Stimulated activated naive CD8-positive, alpha-beta T cell treated with anti-CD3 and anti-CD28 coated beads, Interleukin-15, Interleukin-2, amounts not matched to agents 100 ng/mL and 50 ng/mL, for 24 hours (primary cell): Measurements from ENCODE around the gene CHL1.

Experiments used
- H3K27ac Mint-ChIP-seq: one replicate; pipeline ENCODE4 v1.8.0; 2021; ENCODE audit warnings: mild to moderate bottlenecking, mixed read lengths
- H3K27me3 Mint-ChIP-seq: one replicate; pipeline ENCODE4 v1.8.0; 2021; ENCODE audit warnings: mixed read lengths
- H3K36me3 Mint-ChIP-seq: one replicate; pipeline ENCODE4 v1.8.0; 2021; ENCODE audit warnings: low read depth, mixed read lengths
- H3K4me1 Mint-ChIP-seq: one replicate; pipeline ENCODE4 v1.8.0; 2021; ENCODE audit warnings: low read depth, mixed read lengths
- H3K4me3 Mint-ChIP-seq: one replicate; pipeline ENCODE4 v1.8.0; 2021; ENCODE audit warnings: mild to moderate bottlenecking, mixed read lengths
- H3K9me3 Mint-ChIP-seq: one replicate; pipeline ENCODE4 v1.8.0; 2021; ENCODE audit warnings: mixed read lengths

CHL1 gene

GRCh38 chr3:288417-288816 is 91.9 kb downstream of the CHL1 start:
- Mint-ChIP-seq H3K27me3 (no peaks in the 10 kb centered on the region), H3K36me3 (no peaks in the 10 kb centered on the region), H3K4me3 (no peak overlapping the region), H3K27ac (no peak overlapping the region), H3K4me1 (no peaks in the 10 kb centered on the region), H3K9me3 (peaks cover 3% of the 10 kb centered on the region)

GRCh38 chr3:291028-291427 is 94.5 kb downstream of the CHL1 start:
- Mint-ChIP-seq H3K27ac (no peak overlapping the region), H3K27me3 (no peaks in the 10 kb centered on the region), H3K4me3 (no peak overlapping the region), H3K4me1 (no peaks in the 10 kb centered on the region), H3K36me3 (no peaks in the 10 kb centered on the region), H3K9me3 (peaks cover 6% of the 10 kb centered on the region)

- H3K36me3 Mint-ChIP-seq, result no peaks in the 10 kb centered on the region
- no peak overlapping the region for H3K27ac Mint-ChIP-seq
- H3K4me1 Mint-ChIP-seq, result no peaks in the 10 kb centered on the region
- no peak overlapping the region for H3K4me3 Mint-ChIP-seq
- H3K27me3 Mint-ChIP-seq, result no peaks in the 10 kb centered on the region
- H3K9me3 Mint-ChIP-seq, result peaks cover 6% of the 10 kb centered on the region
Measured at GRCh38 chr3:291646-292436, 95.3 kb downstream of the CHL1 start.

GRCh38 chr3:294096-294495 is 97.5 kb downstream of the CHL1 start:
- Mint-ChIP-seq H3K27me3 (no peaks in the 10 kb centered on the region), H3K4me1 (peaks cover 4% of the 10 kb centered on the region), H3K4me3 (no peak overlapping the region), H3K9me3 (peaks cover 6% of the 10 kb centered on the region), H3K36me3 (no peaks in the 10 kb centered on the region), H3K27ac (no peak overlapping the region)

- Mint-ChIP-seq H3K36me3 (no peaks in the 10 kb centered on the region), H3K27ac (no peak overlapping the region), H3K9me3 (peaks cover 6% of the 10 kb centered on the region), H3K4me1 (peaks cover 4% of the 10 kb centered on the region), H3K4me3 (no peak overlapping the region), H3K27me3 (no peaks in the 10 kb centered on the region)
Measured at GRCh38 chr3:294581-294980, 98.0 kb downstream of the CHL1 start.

GRCh38 chr3:295166-295565 is 98.6 kb downstream of the CHL1 start:
- H3K4me3 Mint-ChIP-seq, result no peak overlapping the region
- no peaks in the 10 kb centered on the region for H3K27me3 Mint-ChIP-seq
- no peaks in the 10 kb centered on the region for H3K36me3 Mint-ChIP-seq
- peaks cover 6% of the 10 kb centered on the region for H3K9me3 Mint-ChIP-seq
- peaks cover 4% of the 10 kb centered on the region for H3K4me1 Mint-ChIP-seq
- no peak overlapping the region for H3K27ac Mint-ChIP-seq

GRCh38 chr3:297585-297984 is 101.0 kb downstream of the CHL1 start:
- Mint-ChIP-seq H3K36me3 (no peaks in the 10 kb centered on the region), H3K4me3 (no peak overlapping the region), H3K9me3 (peaks cover 6% of the 10 kb centered on the region), H3K4me1 (peaks cover 4% of the 10 kb centered on the region), H3K27me3 (no peaks in the 10 kb centered on the region), H3K27ac (no peak overlapping the region)

- H3K4me1 Mint-ChIP-seq, result peaks cover 4% of the 10 kb centered on the region
- H3K36me3 Mint-ChIP-seq, result no peaks in the 10 kb centered on the region
- H3K27ac Mint-ChIP-seq, result no peak overlapping the region
- peaks cover 2% of the 10 kb centered on the region for H3K27me3 Mint-ChIP-seq
- no peak overlapping the region for H3K4me3 Mint-ChIP-seq
- peaks cover 6% of the 10 kb centered on the region for H3K9me3 Mint-ChIP-seq
Measured at GRCh38 chr3:299590-300301, 103.2 kb downstream of the CHL1 start.

- H3K27me3 Mint-ChIP-seq, result peaks cover 9% of the 10 kb centered on the region
- no peaks in the 10 kb centered on the region for H3K4me1 Mint-ChIP-seq
- H3K9me3 Mint-ChIP-seq, result no peaks in the 10 kb centered on the region
- H3K27ac Mint-ChIP-seq, result no peak overlapping the region
- H3K4me3 Mint-ChIP-seq, result no peak overlapping the region
- H3K36me3 Mint-ChIP-seq, result no peaks in the 10 kb centered on the region
Measured at GRCh38 chr3:307182-307581, 110.6 kb downstream of the CHL1 start.

GRCh38 chr3:308597-309321 is 112.2 kb downstream of the CHL1 start:
- Mint-ChIP-seq H3K9me3 (no peaks in the 10 kb centered on the region), H3K27ac (no peak overlapping the region), H3K4me1 (no peaks in the 10 kb centered on the region), H3K27me3 (peaks cover 9% of the 10 kb centered on the region), H3K36me3 (no peaks in the 10 kb centered on the region), H3K4me3 (no peak overlapping the region)

- Mint-ChIP-seq H3K4me3 (no peak overlapping the region), H3K9me3 (no peaks in the 10 kb centered on the region), H3K27me3 (peaks cover 5% of the 10 kb centered on the region), H3K27ac (no peak overlapping the region), H3K36me3 (no peaks in the 10 kb centered on the region), H3K4me1 (no peaks in the 10 kb centered on the region)
Measured at GRCh38 chr3:312160-312733, 115.7 kb downstream of the CHL1 start.

GRCh38 chr3:312911-313310 is 116.3 kb downstream of the CHL1 start:
- no peak overlapping the region for H3K4me3 Mint-ChIP-seq
- H3K9me3 Mint-ChIP-seq, result no peaks in the 10 kb centered on the region
- peaks cover 5% of the 10 kb centered on the region for H3K27me3 Mint-ChIP-seq
- no peak overlapping the region for H3K27ac Mint-ChIP-seq
- H3K36me3 Mint-ChIP-seq, result no peaks in the 10 kb centered on the region
- no peaks in the 10 kb centered on the region for H3K4me1 Mint-ChIP-seq

GRCh38 chr3:317012-317411 is 120.4 kb downstream of the CHL1 start:
- H3K4me3 Mint-ChIP-seq, result no peak overlapping the region
- peaks cover 3% of the 10 kb centered on the region for H3K9me3 Mint-ChIP-seq
- no peak overlapping the region for H3K27ac Mint-ChIP-seq
- no peaks in the 10 kb centered on the region for H3K36me3 Mint-ChIP-seq
- no peaks in the 10 kb centered on the region for H3K4me1 Mint-ChIP-seq
- H3K27me3 Mint-ChIP-seq, result no peaks in the 10 kb centered on the region

GRCh38 chr3:318903-319302 is 122.3 kb downstream of the CHL1 start:
- no peak overlapping the region for H3K4me3 Mint-ChIP-seq
- H3K27me3 Mint-ChIP-seq, result no peaks in the 10 kb centered on the region
- no peaks in the 10 kb centered on the region for H3K4me1 Mint-ChIP-seq
- no peaks in the 10 kb centered on the region for H3K36me3 Mint-ChIP-seq
- no peak overlapping the region for H3K27ac Mint-ChIP-seq
- peaks cover 3% of the 10 kb centered on the region for H3K9me3 Mint-ChIP-seq

- H3K4me1 Mint-ChIP-seq, result no peaks in the 10 kb centered on the region
- no peaks in the 10 kb centered on the region for H3K36me3 Mint-ChIP-seq
- H3K9me3 Mint-ChIP-seq, result no peaks in the 10 kb centered on the region
- H3K4me3 Mint-ChIP-seq, result no peak overlapping the region
- no peak overlapping the region for H3K27ac Mint-ChIP-seq
- H3K27me3 Mint-ChIP-seq, result no peaks in the 10 kb centered on the region
Measured at GRCh38 chr3:324423-324822, 127.9 kb downstream of the CHL1 start.
